ENCODE data around the gene PDCD11.
"Not testable (repeated sequence)": the region's sequence is repeated elsewhere in the genome, so short reads cannot be mapped to it uniquely, and the experiment has no call there.

Gene PDCD11

GRCh38 chr10:103396067-103396788 is at the start of gene PDCD11, which contains the start of gene ATP5MK:
TSS of gene PDCD11 (plus strand) at chr10:103396626. CDS start at chr10:103398427, 1,801 bp downstream.
TSS of gene ATP5MK (minus strand) at chr10:103396475. CDS start at chr10:103392457, 4,018 bp downstream.
- H3K9me3 ChIP-seq (ENCODE audit: control insufficient read depth in 5 of 5, low read length in 5 of 5), result no peaks in the 10 kb centered on the region
- H3K4me1 ChIP-seq (ENCODE audit: control insufficient read depth in 5 of 5, insufficient read depth in 5 of 5, low read length in 5 of 5), result peaks cover 5 to 36% (median 34%) of the 10 kb centered on the region in 5 donors
- peak within 1 kb of the TSS; percentile 92 for H3K27ac ChIP-seq (ENCODE audit: low read depth, low read length)
- H3K9ac ChIP-seq (ENCODE audit: low read length in 5 of 5), result peak within 1 kb of the TSS; percentile 88 to 97 (median 94)
- peaks cover 10 to 43% (median 25%) of the 10 kb centered on the region in 5 donors for H3K36me3 ChIP-seq (ENCODE audit: control insufficient read depth in 5 of 5, insufficient read depth in 5 of 5, low read length in 5 of 5)
- H3K4me3 ChIP-seq (ENCODE audit: low read depth in 1 of 5, low read length in 5 of 5), result peak within 1 kb of the TSS; percentile 86 to 99 (median 96)
- no peaks in the 10 kb centered on the region for H3K27me3 ChIP-seq (ENCODE audit: control insufficient read depth in 5 of 5, insufficient read depth in 4 of 5, low read length in 5 of 5)

GRCh38 chr10:103350175-103350516 is 46.3 kb upstream of the PDCD11 start:
- peak overlapping the region; percentile 63 to 90 (median 88) for H3K9ac ChIP-seq (ENCODE audit: low read length in 5 of 5)
- peaks cover 0 to 11% (median 8%) of the 10 kb centered on the region in 5 donors for H3K4me1 ChIP-seq (ENCODE audit: control insufficient read depth in 5 of 5, insufficient read depth in 5 of 5, low read length in 5 of 5)
- no peaks in the 10 kb centered on the region for H3K27me3 ChIP-seq (ENCODE audit: control insufficient read depth in 5 of 5, insufficient read depth in 4 of 5, low read length in 5 of 5)
- no peaks in the 10 kb centered on the region for H3K9me3 ChIP-seq (ENCODE audit: control insufficient read depth in 5 of 5, low read length in 5 of 5)
- peak overlapping the region in 4 of 5 donors; percentile 75 to 80 (median 77) for H3K4me3 ChIP-seq (ENCODE audit: low read depth in 1 of 5, low read length in 5 of 5)
- peaks cover 13 to 24% (median 19%) of the 10 kb centered on the region in 5 donors for H3K36me3 ChIP-seq (ENCODE audit: control insufficient read depth in 5 of 5, insufficient read depth in 5 of 5, low read length in 5 of 5)
- peak overlapping the region; percentile 82 for H3K27ac ChIP-seq (ENCODE audit: low read depth, low read length)

- Histone ChIP-seq H3K27me3 (ENCODE audit: control insufficient read depth in 5 of 5, insufficient read depth in 4 of 5, low read length in 5 of 5) (no peaks in the 10 kb centered on the region), H3K9ac (ENCODE audit: low read length in 5 of 5) (peak within 1 kb of the TSS; percentile 63 to 90 (median 88)), H3K36me3 (ENCODE audit: control insufficient read depth in 5 of 5, insufficient read depth in 5 of 5, low read length in 5 of 5) (peaks cover 11 to 19% (median 18%) of the 10 kb centered on the region in 5 donors), H3K9me3 (ENCODE audit: control insufficient read depth in 5 of 5, low read length in 5 of 5) (no peaks in the 10 kb centered on the region), H3K4me1 (ENCODE audit: control insufficient read depth in 5 of 5, insufficient read depth in 5 of 5, low read length in 5 of 5) (peaks cover 0 to 11% (median 8%) of the 10 kb centered on the region in 5 donors), H3K4me3 (ENCODE audit: low read depth in 1 of 5, low read length in 5 of 5) (peak within 1 kb of the TSS; percentile 72 to 80 (median 76)), H3K27ac (ENCODE audit: low read depth, low read length) (peak within 1 kb of the TSS; percentile 82)
These were observed 45.7 kb upstream of the PDCD11 start, which contains the start of gene PCGF6 for GRCh38 chr10:103350517-103351260. TSS of gene PCGF6 (minus strand) at chr10:103351140. CDS start at chr10:103351066, 74 bp downstream.

GRCh38 chr10:103353281-103353680 is 43.1 kb upstream of the PDCD11 start:
- peaks cover 0 to 3% (median 2%) of the 10 kb centered on the region in 5 donors for H3K36me3 ChIP-seq (ENCODE audit: control insufficient read depth in 5 of 5, insufficient read depth in 5 of 5, low read length in 5 of 5)
- no peaks in the 10 kb centered on the region for H3K27me3 ChIP-seq (ENCODE audit: control insufficient read depth in 5 of 5, insufficient read depth in 4 of 5, low read length in 5 of 5)
- no peak overlapping the region for H3K4me3 ChIP-seq (ENCODE audit: low read depth in 1 of 5, low read length in 5 of 5)
- H3K9ac ChIP-seq (ENCODE audit: low read length in 5 of 5), result no peak overlapping the region
- no peaks in the 10 kb centered on the region for H3K9me3 ChIP-seq (ENCODE audit: control insufficient read depth in 5 of 5, low read length in 5 of 5)
- peaks cover 0 to 11% (median 8%) of the 10 kb centered on the region in 5 donors for H3K4me1 ChIP-seq (ENCODE audit: control insufficient read depth in 5 of 5, insufficient read depth in 5 of 5, low read length in 5 of 5)
- no peak overlapping the region for H3K27ac ChIP-seq (ENCODE audit: low read depth, low read length)

- not testable (repeated sequence) for H3K9me3 ChIP-seq (ENCODE audit: control insufficient read depth in 5 of 5, low read length in 5 of 5); H3K4me3 ChIP-seq (ENCODE audit: low read depth in 1 of 5, low read length in 5 of 5); H3K27me3 ChIP-seq (ENCODE audit: control insufficient read depth in 5 of 5, insufficient read depth in 4 of 5, low read length in 5 of 5); H3K27ac ChIP-seq (ENCODE audit: low read depth, low read length); H3K36me3 ChIP-seq (ENCODE audit: control insufficient read depth in 5 of 5, insufficient read depth in 5 of 5, low read length in 5 of 5); H3K9ac ChIP-seq (ENCODE audit: low read length in 5 of 5)
- H3K4me1 ChIP-seq (ENCODE audit: control insufficient read depth in 5 of 5, insufficient read depth in 5 of 5, low read length in 5 of 5), result peaks cover 0 to 11% (median 8%) of the 10 kb centered on the region in 5 donors
These were observed 41.9 kb upstream of the PDCD11 start for GRCh38 chr10:103354567-103354966.

- Histone ChIP-seq H3K36me3 (ENCODE audit: control insufficient read depth in 5 of 5, insufficient read depth in 5 of 5, low read length in 5 of 5) (no peaks in the 10 kb centered on the region), H3K9ac (ENCODE audit: low read length in 5 of 5) (no peak overlapping the region), H3K27me3 (ENCODE audit: control insufficient read depth in 5 of 5, insufficient read depth in 4 of 5, low read length in 5 of 5) (no peaks in the 10 kb centered on the region), H3K27ac (ENCODE audit: low read depth, low read length) (no peak overlapping the region), H3K4me3 (ENCODE audit: low read depth in 1 of 5, low read length in 5 of 5) (no peak overlapping the region), H3K4me1 (ENCODE audit: control insufficient read depth in 5 of 5, insufficient read depth in 5 of 5, low read length in 5 of 5) (peaks cover 0 to 5% (median 3%) of the 10 kb centered on the region in 5 donors), H3K9me3 (ENCODE audit: control insufficient read depth in 5 of 5, low read length in 5 of 5) (no peaks in the 10 kb centered on the region)
These were observed 40.4 kb upstream of the PDCD11 start for GRCh38 chr10:103355906-103356599.

GRCh38 chr10:103359493-103359892 is 36.9 kb upstream of the PDCD11 start:
- H3K4me1 ChIP-seq (ENCODE audit: control insufficient read depth in 5 of 5, insufficient read depth in 5 of 5, low read length in 5 of 5); H3K27ac ChIP-seq (ENCODE audit: low read depth, low read length); H3K9ac ChIP-seq (ENCODE audit: low read length in 5 of 5); H3K36me3 ChIP-seq (ENCODE audit: control insufficient read depth in 5 of 5, insufficient read depth in 5 of 5, low read length in 5 of 5); H3K27me3 ChIP-seq (ENCODE audit: control insufficient read depth in 5 of 5, insufficient read depth in 4 of 5, low read length in 5 of 5); H3K9me3 ChIP-seq (ENCODE audit: control insufficient read depth in 5 of 5, low read length in 5 of 5); H3K4me3 ChIP-seq (ENCODE audit: low read depth in 1 of 5, low read length in 5 of 5): not testable (repeated sequence)

GRCh38 chr10:103360791-103361190 is 35.6 kb upstream of the PDCD11 start:
- not testable (repeated sequence) for H3K9ac ChIP-seq (ENCODE audit: low read length in 5 of 5); H3K36me3 ChIP-seq (ENCODE audit: control insufficient read depth in 5 of 5, insufficient read depth in 5 of 5, low read length in 5 of 5); H3K4me1 ChIP-seq (ENCODE audit: control insufficient read depth in 5 of 5, insufficient read depth in 5 of 5, low read length in 5 of 5); H3K9me3 ChIP-seq (ENCODE audit: control insufficient read depth in 5 of 5, low read length in 5 of 5); H3K27me3 ChIP-seq (ENCODE audit: control insufficient read depth in 5 of 5, insufficient read depth in 4 of 5, low read length in 5 of 5); H3K4me3 ChIP-seq (ENCODE audit: low read depth in 1 of 5, low read length in 5 of 5); H3K27ac ChIP-seq (ENCODE audit: low read depth, low read length)

- Histone ChIP-seq H3K4me1 (ENCODE audit: control insufficient read depth in 5 of 5, insufficient read depth in 5 of 5, low read length in 5 of 5) (peaks cover 0 to 17% (median 11%) of the 10 kb centered on the region in 5 donors), H3K27ac (ENCODE audit: low read depth, low read length) (peak overlapping the region; percentile 80), H3K36me3 (ENCODE audit: control insufficient read depth in 5 of 5, insufficient read depth in 5 of 5, low read length in 5 of 5) (no peaks in the 10 kb centered on the region), H3K4me3 (ENCODE audit: low read depth in 1 of 5, low read length in 5 of 5) (peak overlapping the region; percentile 83 to 97 (median 88)), H3K9ac (ENCODE audit: low read length in 5 of 5) (peak overlapping the region in 3 of 5 donors; percentile 71 to 83 (median 74)), H3K27me3 (ENCODE audit: control insufficient read depth in 5 of 5, insufficient read depth in 4 of 5, low read length in 5 of 5) (no peaks in the 10 kb centered on the region), H3K9me3 (ENCODE audit: control insufficient read depth in 5 of 5, low read length in 5 of 5) (no peaks in the 10 kb centered on the region)
These were observed 29.0 kb upstream of the PDCD11 start for GRCh38 chr10:103367379-103367781.

Measured in subcutaneous abdominal adipose tissue (tissue), 5 donors.